Cardiac fibroblast (primary cell): ENCODE measurements around the gene GET3.
"Not testable (repeated sequence)": the region's sequence is repeated elsewhere in the genome, so short reads cannot be mapped to it uniquely, and the experiment has no call there.

Experiments
- DNase-seq, 2 donors: peaks; one replicate each; pipeline versions ENCODE4 v3.0.0 to v3.0.0-alpha.2; 2010; ENCODE audit warnings: low read depth in 2 of 2
- H3K4me3 ChIP-seq, 2 donors: replicated peaks in 1 of 2; 1 replicate in 1 of 2; 2 replicates in 1 of 2; pipeline ENCODE4 v1.5.1; 2011; ENCODE audit warnings: low read depth in 2 of 2, low read length in 2 of 2, mild to moderate bottlenecking in 2 of 2, moderate library complexity in 1 of 2
- TF ChIP-seq, protein P1 (sequence below): IDR thresholded peaks from one replicate; pipeline ENCODE4 v1.5.1; 2011; ENCODE audit warnings: low read depth, mild to moderate bottlenecking, low read length, inconsistent platforms

GET3 gene

GRCh38 chr19:12792853-12793289, 55.6 kb downstream of the GET3 start:
- DNase-seq, result peak in 1 of 2 donors; percentile 25
- peak overlapping the region; percentile 91 to 98 for H3K4me3 ChIP-seq
- TF ChIP-seq, protein P1, sequence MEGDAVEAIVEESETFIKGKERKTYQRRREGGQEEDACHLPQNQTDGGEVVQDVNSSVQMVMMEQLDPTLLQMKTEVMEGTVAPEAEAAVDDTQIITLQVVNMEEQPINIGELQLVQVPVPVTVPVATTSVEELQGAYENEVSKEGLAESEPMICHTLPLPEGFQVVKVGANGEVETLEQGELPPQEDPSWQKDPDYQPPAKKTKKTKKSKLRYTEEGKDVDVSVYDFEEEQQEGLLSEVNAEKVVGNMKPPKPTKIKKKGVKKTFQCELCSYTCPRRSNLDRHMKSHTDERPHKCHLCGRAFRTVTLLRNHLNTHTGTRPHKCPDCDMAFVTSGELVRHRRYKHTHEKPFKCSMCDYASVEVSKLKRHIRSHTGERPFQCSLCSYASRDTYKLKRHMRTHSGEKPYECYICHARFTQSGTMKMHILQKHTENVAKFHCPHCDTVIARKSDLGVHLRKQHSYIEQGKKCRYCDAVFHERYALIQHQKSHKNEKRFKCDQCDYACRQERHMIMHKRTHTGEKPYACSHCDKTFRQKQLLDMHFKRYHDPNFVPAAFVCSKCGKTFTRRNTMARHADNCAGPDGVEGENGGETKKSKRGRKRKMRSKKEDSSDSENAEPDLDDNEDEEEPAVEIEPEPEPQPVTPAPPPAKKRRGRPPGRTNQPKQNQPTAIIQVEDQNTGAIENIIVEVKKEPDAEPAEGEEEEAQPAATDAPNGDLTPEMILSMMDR, result no peak

GRCh38 chr19:12793290-12794195, 56.2 kb downstream of the GET3 start:
- TF ChIP-seq, protein P1, result no peak
- peak; percentile 95 to 97 for DNase-seq
- peak overlapping the region; percentile 91 to 98 for H3K4me3 ChIP-seq

DNA sequence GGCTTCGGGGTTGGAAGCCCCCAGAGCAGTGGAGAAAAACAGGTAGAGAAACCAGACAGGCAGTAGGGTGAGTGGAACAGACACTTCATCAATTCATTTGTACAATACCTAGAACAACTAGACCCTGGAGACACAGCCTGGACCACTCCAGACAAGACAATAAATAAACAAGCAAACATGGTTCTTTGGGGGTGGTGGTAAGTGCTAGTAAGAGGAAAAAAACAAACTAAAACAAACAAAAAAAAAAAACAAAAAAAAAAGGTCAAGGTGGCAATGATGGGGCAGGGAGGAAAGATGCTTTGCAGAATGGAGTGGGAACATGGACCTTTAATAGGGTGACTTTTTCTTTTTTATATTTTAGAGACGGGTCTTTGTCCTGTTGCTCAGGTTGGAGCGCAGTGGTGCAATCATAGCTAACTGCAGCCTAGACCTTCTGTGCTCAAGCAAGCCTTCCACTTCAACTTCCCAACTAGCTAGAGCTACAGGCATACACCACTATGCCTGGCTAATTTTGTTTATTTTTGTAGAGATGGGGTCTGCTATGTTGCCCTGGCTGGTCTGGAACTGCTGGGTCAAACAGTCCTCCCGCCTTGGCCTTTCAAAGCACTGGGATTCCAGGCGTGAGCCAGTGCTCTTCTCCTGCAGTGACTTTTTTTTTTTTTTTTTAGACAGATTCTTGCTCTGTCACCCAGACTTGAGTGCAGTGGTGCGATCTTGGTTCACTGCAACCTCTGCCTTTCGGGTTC, 57.1 kb downstream of the GET3 start:
- peak overlapping the region; percentile 32 to 98 for H3K4me3 ChIP-seq
- DNase-seq, result peak; percentile 65 to 80
- TF ChIP-seq, protein P1, result no peak

DNA sequence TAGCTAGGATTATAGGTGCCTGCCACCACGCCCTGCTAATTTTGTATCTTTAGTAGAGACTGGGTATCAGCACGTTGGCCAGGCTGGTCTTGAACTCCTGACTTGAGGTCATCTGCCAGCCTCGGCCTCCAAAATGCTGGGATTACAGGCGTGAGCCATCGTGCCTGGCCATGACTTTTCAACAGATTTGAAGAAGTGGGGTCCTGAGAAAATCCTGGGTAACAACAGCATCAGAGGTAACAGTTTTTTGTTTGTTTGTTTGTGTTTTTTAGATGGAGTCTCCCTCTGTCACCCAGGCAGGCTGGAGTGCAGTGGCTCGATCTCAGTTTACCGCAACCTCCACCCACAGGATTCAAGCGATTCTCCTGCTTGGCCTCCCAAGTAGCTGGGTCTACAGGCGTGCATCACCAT, 57.7 kb downstream of the GET3 start:
- DNase-seq, result peak; percentile 26 to 59
- H3K4me3 ChIP-seq, result no peak overlapping the region
- TF ChIP-seq, protein P1, result no peak

- no peak overlapping the region for H3K4me3 ChIP-seq
- TF ChIP-seq, protein P1, result peak; percentile 91
- peak; percentile 88 for DNase-seq
These were observed 59.1 kb downstream of the GET3 start for GRCh38 chr19:12796146-12797071.

GRCh38 chr19:12797141-12797587, 59.9 kb downstream of the GET3 start:
- DNase-seq, result no peak
- no peak overlapping the region for H3K4me3 ChIP-seq
- TF ChIP-seq, protein P1, result no peak

DNA sequence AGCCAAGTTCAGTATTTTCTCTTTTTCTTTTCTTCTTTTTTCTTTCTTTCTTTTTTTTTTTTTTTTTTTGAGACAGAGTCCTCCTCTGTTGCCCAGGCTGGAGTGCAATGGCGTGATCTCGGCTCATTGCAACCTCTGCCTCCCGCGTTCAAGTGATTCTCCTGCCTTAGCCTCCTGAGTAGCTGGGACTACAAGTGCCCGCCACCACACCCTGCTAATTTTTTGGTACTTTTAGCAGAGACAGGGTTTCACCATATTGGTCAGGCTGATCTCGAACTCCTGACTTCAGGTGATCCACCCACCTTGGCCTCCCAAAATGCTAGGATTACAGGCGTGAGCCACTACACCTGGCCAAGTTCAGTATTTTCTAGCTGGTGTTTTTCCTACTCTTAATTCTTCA, 60.3 kb downstream of the GET3 start:
- H3K4me3 ChIP-seq, DNase-seq: not testable (repeated sequence)
